HepG2 (cell line): Measurements from ENCODE around the gene ZNF326. TPM values are rescaled to one million over a fixed set of nuclear protein-coding genes. Genes with fewer than 3 reads are reported as not detected.
A peak's percentile ranks its signal among the peaks of the same experiment; 100 is the strongest.

Source experiments
- ARHGAP35 ChIP-seq: sonication (generic); formaldehyde crosslinking; IDR thresholded peaks from 2 replicates; pipeline ENCODE4 v1.9.0; 2022; ENCODE audit warnings: mild to moderate bottlenecking, inconsistent platforms, moderate library complexity, missing genetic modification reagents, borderline replicate concordance
- CSRNP1 ChIP-seq: sonication (generic); formaldehyde crosslinking; IDR thresholded peaks from 2 replicates; pipeline ENCODE4 v1.8.1; 2023; ENCODE audit warnings: mild to moderate bottlenecking, missing genetic modification reagents
- EP300 ChIP-seq, 3 experiments: sonication (generic) in 1 of 3; formaldehyde crosslinking in 1 of 3; IDR thresholded peaks; 2 replicates each; pipeline versions ENCODE4 v1.5.1 to v1.6.1; 2011 to 2020; ENCODE audit warnings: low read depth in 2 of 3, low read length in 2 of 3, borderline replicate concordance in 1 of 3, improper control_type of control experiment in 1 of 3, mild to moderate bottlenecking in 1 of 3, missing genetic modification reagents in 1 of 3, moderate library complexity in 1 of 3
- FIP1L1 ChIP-seq: fragments of 200-400 bp; formaldehyde crosslinking; IDR thresholded peaks from 2 replicates; pipeline ENCODE4 v1.6.1; 2018; ENCODE audit warnings: low read depth, mild to moderate bottlenecking, low read length, moderate library complexity, borderline replicate concordance; ENCODE audit not compliant: insufficient read depth
- HMG20B ChIP-seq: conservative IDR thresholded peaks from 2 replicates; pipeline ENCODE4 v1.6.1; 2016; ENCODE audit warnings: missing genetic modification reagents, missing compliant biosample characterization
- MTF1 ChIP-seq: sonication (generic); formaldehyde crosslinking; IDR thresholded peaks from 2 replicates; pipeline ENCODE4 v1.5.0; 2020; ENCODE audit warnings: missing genetic modification reagents
- PCBP1 ChIP-seq: fragments of 200-400 bp; formaldehyde crosslinking; IDR thresholded peaks from 2 replicates; pipeline ENCODE4 v1.6.1; 2017; ENCODE audit warnings: mild to moderate bottlenecking, low read depth, low read length, borderline replicate concordance
- RORA ChIP-seq: sonication (generic); formaldehyde crosslinking; IDR thresholded peaks from 2 replicates; pipeline ENCODE4 v1.5.0; 2020; ENCODE audit warnings: mild to moderate bottlenecking, missing genetic modification reagents, moderate library complexity
- SCMH1 ChIP-seq: sonication (generic); formaldehyde crosslinking; IDR thresholded peaks from 2 replicates; pipeline ENCODE4 v1.9.0; 2021; ENCODE audit warnings: missing genetic modification reagents, mild to moderate bottlenecking, borderline replicate concordance
- SRF ChIP-seq: IDR thresholded peaks from 2 replicates; pipeline ENCODE4 v1.6.1; 2011; ENCODE audit warnings: mild to moderate bottlenecking, low read depth, low read length, moderate library complexity
- SRY ChIP-seq: sonication (generic); formaldehyde crosslinking; IDR thresholded peaks from 2 replicates; pipeline ENCODE4 v1.8.0; 2022; ENCODE audit warnings: mild to moderate bottlenecking, missing genetic modification reagents
- TCF7 ChIP-seq: sonication (generic); IDR thresholded peaks from 2 replicates; pipeline ENCODE4 v1.6.1; 2016; ENCODE audit warnings: antibody characterized with exemption, low read depth
- THAP11 ChIP-seq: IDR thresholded peaks from 2 replicates; pipeline ENCODE4 v1.6.1; 2016; ENCODE audit warnings: missing biosample characterization, missing genetic modification reagents
- ZBTB49 ChIP-seq: sonication (generic); formaldehyde crosslinking; IDR thresholded peaks from 2 replicates; pipeline ENCODE4 v1.4.0; 2020; ENCODE audit warnings: missing genetic modification reagents, borderline replicate concordance
- ZNF253 ChIP-seq: sonication (generic); formaldehyde crosslinking; IDR thresholded peaks from 2 replicates; pipeline ENCODE4 v1.8.0; 2022; ENCODE audit warnings: mild to moderate bottlenecking, missing genetic modification reagents, borderline replicate concordance
- ZNF280B ChIP-seq: sonication (generic); formaldehyde crosslinking; IDR thresholded peaks from 2 replicates; pipeline ENCODE4 v1.5.0; 2020; ENCODE audit warnings: missing genetic modification reagents, mild to moderate bottlenecking, borderline replicate concordance
- ZNF574 ChIP-seq: sonication (generic); formaldehyde crosslinking; IDR thresholded peaks from 2 replicates; pipeline ENCODE4 v1.4.0; 2020; ENCODE audit warnings: missing genetic modification reagents
- ZNF660 ChIP-seq: sonication (generic); formaldehyde crosslinking; IDR thresholded peaks from 2 replicates; pipeline ENCODE4 v1.5.1; 2020; ENCODE audit warnings: mild to moderate bottlenecking, low read depth, missing genetic modification reagents, borderline replicate concordance
- ZNF713 ChIP-seq: sonication (generic); formaldehyde crosslinking; IDR thresholded peaks from 2 replicates; pipeline ENCODE4 v1.4.0; 2020; ENCODE audit warnings: mild to moderate bottlenecking, missing genetic modification reagents
- polyA plus RNA-seq, 8 experiments: library from polyadenylated mRNA; depleted of rRNA in 3 of 8; stranded (reverse) in 7 of 8; unstranded in 1 of 8; fragments of >200 nt; fragmentation: Illumina TruSeq in 4 of 8; extraction: Trizol in 4 of 8; gene quantifications; 2 replicates each; pipeline versions ENCODE4 v1.2.1 to v1.2.3, GENCODE V29; 2011 to 2016; ENCODE audit warnings: low read depth in 4 of 8, missing spikeins in 1 of 8, mixed read lengths in 1 of 8; ENCODE audit not compliant: insufficient read depth in 1 of 8
- total RNA-seq, 5 experiments: library from RNA; depleted of rRNA; stranded (reverse); fragments of >200 nt; fragmentation: Illumina TruSeq; extraction: Trizol; gene quantifications; 2 replicates each; pipeline ENCODE4 v1.2.3, GENCODE V29; 2016; ENCODE audit warnings: low read depth in 1 of 5

Gene ZNF326
- total and polyA plus RNA-seq, 2 of the 13 experiments (the other 11 are each of a cell fraction or from before 2014, with no cell fraction given), result 6.3 to 16.4 TPM

- TF ChIP-seq SCMH1 (CRISPR knock-in tag) (no peak), ZNF280B (peak; percentile 44), ZNF660 (CRISPR knock-in tag) (no peak), ARHGAP35 (CRISPR knock-in tag) (peak; percentile 83; the same call in 1 of the 2 replicates), ZNF574 (CRISPR knock-in tag) (peak; percentile 78; the same call in 1 of the 2 replicates), FIP1L1 (no peak), HMG20B (no peak), PCBP1 (no peak), MTF1 (CRISPR knock-in tag) (peak; percentile 20; the same call in 1 of the 2 replicates), SRY (CRISPR knock-in tag) (peak; percentile 94; the same call in 1 of the 2 replicates), SRF (no peak), TCF7 (no peak), ZNF713 (no peak), RORA (no peak), ZBTB49 (CRISPR knock-in tag) (no peak), CSRNP1 (CRISPR knock-in tag) (peak; percentile 76; the same call in 1 of the 2 replicates), THAP11 (CRISPR knock-in tag) (peak; percentile 83), ZNF253 (CRISPR knock-in tag) (0 out of 2 replicates have a peak, but pooled peaks have one; percentile 71), EP300 (IDR thresholded peaks at IDR 0.05; ENCODE audit: low read depth in 2 of 2, low read length in 2 of 2) (no peak; a peak in 1 of 4 replicates), EP300 (CRISPR knock-in tag; IDR thresholded peaks at IDR 0.05; ENCODE audit: borderline replicate concordance) (no peak)
Measured at GRCh38 chr1:89994805-89995597, at the start of gene ZNF326 (continued).
